Osteocyte (in vitro differentiated cells): ENCODE results near the gene MYL12A. TPM values are rescaled to one million over a fixed set of nuclear protein-coding genes. Genes with fewer than 3 reads are reported as not detected.

ENCODE experiments used
- DNase-seq: peaks from one replicate; pipeline ENCODE4 v3.0.0; 2021; ENCODE audit warnings: mixed read lengths; ENCODE audit not compliant: unreplicated experiment; ENCODE audit errors: extremely low spot score
- H3K27ac Mint-ChIP-seq: one replicate; pipeline ENCODE4 v1.8.0; 2021; ENCODE audit warnings: mild to moderate bottlenecking, mixed read lengths; ENCODE audit not compliant: unreplicated experiment
- H3K27me3 Mint-ChIP-seq: one replicate; pipeline ENCODE4 v1.8.0; 2021; ENCODE audit warnings: mixed read lengths; ENCODE audit not compliant: unreplicated experiment
- H3K36me3 Mint-ChIP-seq: one replicate; pipeline ENCODE4 v1.8.0; 2021; ENCODE audit warnings: mixed read lengths; ENCODE audit not compliant: unreplicated experiment
- H3K4me1 Mint-ChIP-seq: one replicate; pipeline ENCODE4 v1.8.0; 2021; ENCODE audit warnings: mixed read lengths; ENCODE audit not compliant: unreplicated experiment
- H3K4me3 Mint-ChIP-seq: one replicate; pipeline ENCODE4 v1.8.0; 2021; ENCODE audit warnings: mild to moderate bottlenecking, moderate library complexity, mixed read lengths; ENCODE audit not compliant: unreplicated experiment
- H3K9me3 Mint-ChIP-seq: one replicate; pipeline ENCODE4 v1.8.0; 2021; ENCODE audit warnings: mixed read lengths; ENCODE audit not compliant: unreplicated experiment
- total RNA-seq: library from RNA; stranded (reverse); gene quantifications from 2 replicates; pipeline ENCODE4 v1.2.1, GENCODE V29; 2021
- TF ChIP-seq, protein P1 (sequence below): fragments of 200-600 bp; sonication (generic); IDR thresholded peaks from 2 replicates; pipeline ENCODE4 v1.5.0; 2021; ENCODE audit warnings: antibody characterized with exemption, mild to moderate bottlenecking, moderate library complexity

MYL12A gene
- total RNA-seq, 1 donor from 2014 or later = 500 TPM

DNA sequence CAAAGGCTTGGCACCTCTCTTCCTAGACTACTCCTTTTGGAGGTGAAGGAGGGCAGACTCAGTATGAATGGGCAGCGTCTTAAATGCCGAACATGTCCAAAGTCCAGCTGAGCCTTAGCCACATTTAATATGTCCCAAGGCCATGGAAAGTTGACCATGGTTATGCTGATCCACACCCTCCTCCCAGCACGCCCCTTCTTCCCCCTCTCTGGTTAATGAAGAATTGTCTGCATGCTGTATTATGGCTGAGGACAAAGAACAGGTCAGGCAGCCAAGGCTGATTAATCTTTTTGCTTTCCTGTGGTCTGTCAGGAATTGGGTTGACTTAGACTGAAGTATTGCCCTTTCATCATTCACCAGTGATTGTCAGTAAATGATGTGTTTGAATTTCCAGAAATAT is 22.0 kb upstream of the MYL12A start:
- no peak overlapping the region for H3K4me3 Mint-ChIP-seq
- DNase-seq = peak; percentile 32
- H3K9me3 Mint-ChIP-seq = no peaks in the 10 kb centered on the region
- TF ChIP-seq, protein P1, sequence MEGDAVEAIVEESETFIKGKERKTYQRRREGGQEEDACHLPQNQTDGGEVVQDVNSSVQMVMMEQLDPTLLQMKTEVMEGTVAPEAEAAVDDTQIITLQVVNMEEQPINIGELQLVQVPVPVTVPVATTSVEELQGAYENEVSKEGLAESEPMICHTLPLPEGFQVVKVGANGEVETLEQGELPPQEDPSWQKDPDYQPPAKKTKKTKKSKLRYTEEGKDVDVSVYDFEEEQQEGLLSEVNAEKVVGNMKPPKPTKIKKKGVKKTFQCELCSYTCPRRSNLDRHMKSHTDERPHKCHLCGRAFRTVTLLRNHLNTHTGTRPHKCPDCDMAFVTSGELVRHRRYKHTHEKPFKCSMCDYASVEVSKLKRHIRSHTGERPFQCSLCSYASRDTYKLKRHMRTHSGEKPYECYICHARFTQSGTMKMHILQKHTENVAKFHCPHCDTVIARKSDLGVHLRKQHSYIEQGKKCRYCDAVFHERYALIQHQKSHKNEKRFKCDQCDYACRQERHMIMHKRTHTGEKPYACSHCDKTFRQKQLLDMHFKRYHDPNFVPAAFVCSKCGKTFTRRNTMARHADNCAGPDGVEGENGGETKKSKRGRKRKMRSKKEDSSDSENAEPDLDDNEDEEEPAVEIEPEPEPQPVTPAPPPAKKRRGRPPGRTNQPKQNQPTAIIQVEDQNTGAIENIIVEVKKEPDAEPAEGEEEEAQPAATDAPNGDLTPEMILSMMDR = no peak
- peaks cover under 1% of the 10 kb centered on the region for H3K4me1 Mint-ChIP-seq
- no peaks in the 10 kb centered on the region for H3K36me3 Mint-ChIP-seq
- no peak overlapping the region for H3K27ac Mint-ChIP-seq
- H3K27me3 Mint-ChIP-seq = no peaks in the 10 kb centered on the region

DNA sequence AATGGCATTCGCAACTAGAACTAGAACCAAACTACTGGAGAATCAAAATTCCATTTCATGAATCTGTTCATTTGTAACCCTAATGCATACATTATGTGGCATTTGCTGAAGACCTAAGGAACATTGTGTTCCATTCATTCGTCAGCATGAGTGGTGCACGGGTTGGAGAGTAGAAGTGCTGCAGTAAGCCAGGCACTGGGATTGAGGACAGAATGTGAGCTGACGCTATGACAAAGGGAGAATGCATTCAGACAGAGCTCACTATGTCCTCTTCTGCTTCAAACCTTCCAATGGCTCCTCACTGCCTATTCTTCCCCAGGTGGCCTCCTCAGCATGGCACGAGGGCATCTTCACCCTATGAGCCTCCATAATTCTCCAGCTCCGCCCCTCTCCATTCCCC is 21.6 kb upstream of the MYL12A start:
- TF ChIP-seq, protein P1 = no peak
- Mint-ChIP-seq H3K4me3 (no peak overlapping the region), H3K9me3 (no peaks in the 10 kb centered on the region), H3K27me3 (no peaks in the 10 kb centered on the region), H3K27ac (no peak overlapping the region), H3K4me1 (no peaks in the 10 kb centered on the region), H3K36me3 (no peaks in the 10 kb centered on the region)
- no peak for DNase-seq

DNA sequence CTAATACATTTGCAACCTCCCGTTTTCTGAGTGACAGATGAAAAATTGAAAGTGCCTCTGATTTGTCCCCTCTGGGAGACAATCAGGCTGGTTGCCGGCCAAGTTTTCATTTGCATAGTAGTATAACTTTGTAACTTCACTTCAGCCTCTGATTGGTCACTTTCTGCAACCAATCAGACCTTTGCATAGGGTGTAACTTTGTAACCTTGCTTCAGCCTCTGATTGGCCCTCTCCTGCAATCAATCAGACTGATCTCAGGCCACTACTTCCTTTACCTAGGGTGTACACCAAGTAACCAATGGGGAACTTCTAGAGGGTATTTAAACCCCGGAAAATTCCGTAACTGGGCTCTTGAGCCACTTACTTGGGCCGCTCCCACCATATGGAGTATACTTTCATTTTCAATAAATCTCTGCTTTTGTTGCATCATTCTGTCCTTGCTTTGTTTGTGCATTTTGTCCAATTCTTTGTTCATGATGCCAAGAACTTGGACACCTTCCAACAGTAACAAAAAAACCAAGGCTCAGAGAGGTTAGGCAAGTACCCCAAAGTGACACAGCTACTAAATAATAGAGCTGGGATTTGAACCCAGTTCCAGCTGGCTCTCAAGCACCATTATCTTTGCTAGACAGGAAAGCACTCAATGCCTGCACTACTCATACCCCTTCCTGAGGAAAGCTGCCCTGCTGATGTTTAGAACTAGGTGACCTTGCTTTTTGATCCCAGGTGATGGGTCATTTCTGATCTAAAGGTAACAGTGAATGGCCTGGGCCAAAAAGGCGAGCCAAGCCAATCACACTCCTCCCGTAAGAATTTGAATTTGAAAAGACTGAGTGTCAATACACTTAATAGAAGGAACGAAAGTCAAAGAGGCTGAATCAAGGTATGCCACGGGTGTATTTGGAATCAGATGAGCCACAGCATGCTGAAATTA is 16.9 kb upstream of the MYL12A start:
- no peaks in the 10 kb centered on the region for H3K36me3 Mint-ChIP-seq
- TF ChIP-seq, protein P1 = no peak
- H3K4me1 Mint-ChIP-seq = no peaks in the 10 kb centered on the region
- H3K4me3 Mint-ChIP-seq = no peak overlapping the region
- no peaks in the 10 kb centered on the region for H3K27me3 Mint-ChIP-seq
- no peak for DNase-seq
- H3K27ac Mint-ChIP-seq = no peak overlapping the region
- no peaks in the 10 kb centered on the region for H3K9me3 Mint-ChIP-seq

DNA sequence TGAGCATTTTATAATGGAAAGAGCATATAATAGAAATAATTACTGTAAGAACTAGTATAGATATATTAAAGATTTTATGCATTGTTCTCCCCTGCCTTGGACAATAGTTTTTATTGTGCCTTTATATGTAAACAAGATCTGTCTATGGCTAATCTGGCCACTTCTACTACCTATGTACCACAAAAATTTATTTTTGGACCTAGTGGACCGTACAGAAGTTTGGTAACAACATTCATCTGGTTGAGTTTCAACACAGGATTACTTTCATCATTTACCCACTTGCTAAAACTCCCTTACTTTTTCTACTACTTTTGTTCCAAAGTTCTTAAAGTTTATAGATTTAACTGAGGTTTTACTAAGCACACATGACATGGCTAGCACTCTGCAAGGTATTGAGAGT is 14.6 kb upstream of the MYL12A start:
- H3K4me1 Mint-ChIP-seq = no peaks in the 10 kb centered on the region
- H3K36me3 Mint-ChIP-seq = no peaks in the 10 kb centered on the region
- TF ChIP-seq, protein P1 = no peak
- no peak for DNase-seq
- no peak overlapping the region for H3K4me3 Mint-ChIP-seq
- no peaks in the 10 kb centered on the region for H3K9me3 Mint-ChIP-seq
- H3K27ac Mint-ChIP-seq = no peak overlapping the region
- no peaks in the 10 kb centered on the region for H3K27me3 Mint-ChIP-seq

DNA sequence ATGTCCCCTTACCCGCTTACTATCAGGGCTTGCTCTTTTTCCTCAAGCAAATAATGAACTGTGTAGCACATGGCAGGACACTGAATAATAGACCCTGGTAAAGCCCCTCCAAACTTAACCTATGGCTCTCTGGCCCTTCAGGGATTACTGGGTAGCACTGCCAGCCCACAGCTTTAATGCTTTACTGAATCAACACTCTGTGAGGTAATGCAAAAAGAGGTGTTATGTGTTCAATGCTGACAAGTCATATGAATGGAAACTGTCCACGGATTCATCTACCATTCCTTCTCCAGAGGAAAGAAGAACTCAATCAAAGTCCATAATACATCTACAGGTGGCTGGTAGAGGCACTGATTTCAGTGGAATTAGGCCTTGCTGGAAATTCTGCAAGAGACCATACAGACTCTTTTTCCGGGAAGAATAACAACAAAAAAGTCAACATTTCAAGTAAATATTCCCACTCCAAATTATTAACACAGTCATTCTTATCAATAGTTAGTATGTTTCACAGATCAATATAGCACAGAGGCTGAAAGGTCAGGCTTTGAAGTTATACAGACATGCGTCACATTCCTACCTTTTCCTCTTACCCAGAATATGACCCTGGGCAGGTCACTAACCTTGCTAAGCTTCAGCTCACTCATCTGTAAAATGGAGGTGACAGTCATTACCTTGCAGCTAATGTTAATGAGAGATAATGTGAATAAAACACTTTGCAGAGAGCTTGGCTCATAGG is 14.0 kb upstream of the MYL12A start:
- no peaks in the 10 kb centered on the region for H3K36me3 Mint-ChIP-seq
- no peaks in the 10 kb centered on the region for H3K4me1 Mint-ChIP-seq
- no peak overlapping the region for H3K4me3 Mint-ChIP-seq
- H3K9me3 Mint-ChIP-seq = no peaks in the 10 kb centered on the region
- TF ChIP-seq, protein P1 = no peak
- no peaks in the 10 kb centered on the region for H3K27me3 Mint-ChIP-seq
- H3K27ac Mint-ChIP-seq = no peak overlapping the region
- DNase-seq = no peak
